Spinal cord (tissue), 10 donors: Measurements from ENCODE around the gene KMO. TPM values are rescaled to one million over a fixed set of nuclear protein-coding genes. Genes with fewer than 3 reads are reported as not detected.

ENCODE experiments used
- DNase-seq, 6 donors: peaks; one replicate each; pipeline versions ENCODE4 v3.0.0 to v3.0.0-alpha.2; 2013 to 2015; ENCODE audit warnings: low spot score in 6 of 6, low read depth in 4 of 6
- H3K27ac ChIP-seq: one replicate; pipeline ENCODE4 v1.5.1; 2013; ENCODE audit warnings: low read depth, low read length, control low read depth
- H3K27me3 ChIP-seq: one replicate; pipeline ENCODE4 v1.6.1; 2013; ENCODE audit warnings: low read length; ENCODE audit not compliant: control insufficient read depth, insufficient read depth
- H3K36me3 ChIP-seq: one replicate; pipeline ENCODE4 v1.6.1; 2013; ENCODE audit warnings: low read length; ENCODE audit not compliant: control insufficient read depth, insufficient read depth
- H3K4me1 ChIP-seq: one replicate; pipeline ENCODE4 v1.6.1; 2013; ENCODE audit warnings: low read length; ENCODE audit not compliant: control insufficient read depth, insufficient read depth
- H3K4me3 ChIP-seq: one replicate; pipeline ENCODE4 v1.5.1; 2013; ENCODE audit warnings: low read depth, low read length, control low read depth
- H3K9me3 ChIP-seq: one replicate; pipeline ENCODE4 v1.6.1; 2013; ENCODE audit warnings: low read length; ENCODE audit not compliant: control insufficient read depth, insufficient read depth
- WGBS: methylation state at CpG from one replicate; pipeline ENCODE4 v1.1.5; 2013; ENCODE audit warnings: missing lambda C conversion rate; ENCODE audit not compliant: insufficient coverage; 5-methylcytosine and 5-hydroxymethylcytosine counted together
- polyA plus RNA-seq, 2 donors: library from polyadenylated mRNA; unstranded; fragments of 120-200 nt; gene quantifications; one replicate each; pipeline ENCODE4 v1.2.1, GENCODE V29; 2013; ENCODE audit not compliant: insufficient read length in 2 of 2
- total RNA-seq, 2 donors: library from RNA; depleted of rRNA in 1 of 2; stranded (reverse); fragments of 120-200 nt in 1 of 2; fragments of >200 nt in 1 of 2; gene quantifications; one replicate each; pipeline versions ENCODE4 v1.2.3 to v1.2.4, GENCODE V29; 2013 to 2014
- donor health status: healthy.

The KMO gene
- total and polyA plus RNA-seq, 4 donors = 0.39 to 0.99 (median 0.43) TPM

- no peak for DNase-seq
- WGBS = 84% methylated on average over 2 of the region's 5 CpGs
- H3K36me3 ChIP-seq = no peaks in the 10 kb centered on the region
- no peaks in the 10 kb centered on the region for H3K9me3 ChIP-seq
- H3K4me1 ChIP-seq = no peaks in the 10 kb centered on the region
- no peak overlapping the region for H3K4me3 ChIP-seq
- H3K27me3 ChIP-seq = no peaks in the 10 kb centered on the region
- H3K27ac ChIP-seq = no peak overlapping the region
Observed at GRCh38 chr1:241557031-241557430, 24.9 kb downstream of the KMO start.

- no peaks in the 10 kb centered on the region for H3K36me3 ChIP-seq
- no peak overlapping the region for H3K4me3 ChIP-seq
- DNase-seq = no peak
- no peak overlapping the region for H3K27ac ChIP-seq
- no CpG with 5 or more reads among the region's 5 CpGs for WGBS
- H3K4me1 ChIP-seq = no peaks in the 10 kb centered on the region
- no peaks in the 10 kb centered on the region for H3K27me3 ChIP-seq
- H3K9me3 ChIP-seq = no peaks in the 10 kb centered on the region
Observed at GRCh38 chr1:241557551-241558193, 25.5 kb downstream of the KMO start.

GRCh38 chr1:241560146-241560848 lies 28.1 kb downstream of the KMO start:
- no peaks in the 10 kb centered on the region for H3K27me3 ChIP-seq
- no peaks in the 10 kb centered on the region for H3K9me3 ChIP-seq
- WGBS = no CpG with 5 or more reads among the region's 4 CpGs
- DNase-seq = peak in 1 of 6 donors; percentile 29
- H3K36me3 ChIP-seq = no peaks in the 10 kb centered on the region
- H3K4me1 ChIP-seq = no peaks in the 10 kb centered on the region
- H3K4me3 ChIP-seq = no peak overlapping the region
- H3K27ac ChIP-seq = no peak overlapping the region

- no peaks in the 10 kb centered on the region for H3K9me3 ChIP-seq
- no peaks in the 10 kb centered on the region for H3K36me3 ChIP-seq
- no peaks in the 10 kb centered on the region for H3K4me1 ChIP-seq
- no peak overlapping the region for H3K4me3 ChIP-seq
- DNase-seq = no peak
- H3K27me3 ChIP-seq = no peaks in the 10 kb centered on the region
- no peak overlapping the region for H3K27ac ChIP-seq
- WGBS = 100% methylated on average over 3 of the region's 3 CpGs
Observed at GRCh38 chr1:241560849-241561187, 28.6 kb downstream of the KMO start.

- no peak for DNase-seq
- H3K4me3 ChIP-seq = no peak overlapping the region
- no peaks in the 10 kb centered on the region for H3K4me1 ChIP-seq
- H3K36me3 ChIP-seq = no peaks in the 10 kb centered on the region
- no peaks in the 10 kb centered on the region for H3K9me3 ChIP-seq
- no peak overlapping the region for H3K27ac ChIP-seq
- no peaks in the 10 kb centered on the region for H3K27me3 ChIP-seq
- no CpG with 5 or more reads among the region's 2 CpGs for WGBS
Observed at GRCh38 chr1:241569848-241570247, 37.7 kb downstream of the KMO start.

- H3K4me3 ChIP-seq = no peak overlapping the region
- H3K27me3 ChIP-seq = no peaks in the 10 kb centered on the region
- no peaks in the 10 kb centered on the region for H3K4me1 ChIP-seq
- no peaks in the 10 kb centered on the region for H3K9me3 ChIP-seq
- DNase-seq = no peak
- H3K36me3 ChIP-seq = no peaks in the 10 kb centered on the region
- H3K27ac ChIP-seq = no peak overlapping the region
Observed at GRCh38 chr1:241574154-241574553, 42.0 kb downstream of the KMO start.

GRCh38 chr1:241579434-241579833 lies 47.3 kb downstream of the KMO start:
- WGBS = 77% methylated on average over 4 of the region's 4 CpGs
- H3K27ac ChIP-seq = no peak overlapping the region
- H3K36me3 ChIP-seq = no peaks in the 10 kb centered on the region
- H3K4me1 ChIP-seq = no peaks in the 10 kb centered on the region
- no peaks in the 10 kb centered on the region for H3K27me3 ChIP-seq
- H3K4me3 ChIP-seq = no peak overlapping the region
- no peaks in the 10 kb centered on the region for H3K9me3 ChIP-seq
- DNase-seq = no peak

GRCh38 chr1:241582921-241583321 lies 50.7 kb downstream of the KMO start:
- DNase-seq = no peak
- Histone ChIP-seq H3K4me3 (no peak overlapping the region), H3K27ac (no peak overlapping the region), H3K27me3 (no peaks in the 10 kb centered on the region), H3K36me3 (no peaks in the 10 kb centered on the region), H3K9me3 (no peaks in the 10 kb centered on the region), H3K4me1 (no peaks in the 10 kb centered on the region)
- WGBS = 100% methylated on average over 1 of the region's 1 CpG

GRCh38 chr1:241586905-241587512 lies 54.8 kb downstream of the KMO start:
- peak in 3 of 6 donors; percentile 20 to 64 (median 48) for DNase-seq
- H3K4me1 ChIP-seq = no peaks in the 10 kb centered on the region
- WGBS = 63% methylated on average over 9 of the region's 14 CpGs
- no peak overlapping the region for H3K4me3 ChIP-seq
- no peak overlapping the region for H3K27ac ChIP-seq
- H3K27me3 ChIP-seq = no peaks in the 10 kb centered on the region
- H3K36me3 ChIP-seq = no peaks in the 10 kb centered on the region
- no peaks in the 10 kb centered on the region for H3K9me3 ChIP-seq

GRCh38 chr1:241589521-241589920 lies 57.3 kb downstream of the KMO start:
- DNase-seq = no peak
- 90% methylated on average over 4 of the region's 7 CpGs for WGBS
- H3K4me1 ChIP-seq = no peaks in the 10 kb centered on the region
- H3K4me3 ChIP-seq = no peak overlapping the region
- no peak overlapping the region for H3K27ac ChIP-seq
- H3K36me3 ChIP-seq = no peaks in the 10 kb centered on the region
- H3K27me3 ChIP-seq = no peaks in the 10 kb centered on the region
- no peaks in the 10 kb centered on the region for H3K9me3 ChIP-seq
